OCI-LY7 (cell line): Measurements from ENCODE around the gene METTL21C. TPM values are rescaled to one million over a fixed set of nuclear protein-coding genes. Genes with fewer than 3 reads are reported as not detected.

Source experiments
- BruUV-seq: library from RNA; stranded (reverse); fragments of 400-500 nt; replicated peaks from 2 replicates; lab custom pipeline; 2021; lab: Mats Ljungman, UMichigan
- CTCF ChIA-PET: fragments of 300-600 bp; sonication (Branson Sonifier 250); formaldehyde crosslinking; loops from one replicate; lab custom pipeline; 2022; ENCODE audit warnings: antibody characterized with exemption; ENCODE audit not compliant: unreplicated experiment; lab: Charles Lee
- POLR2A ChIA-PET: fragments of 300-600 bp; sonication (Branson Sonifier 250); formaldehyde crosslinking; loops from one replicate; lab custom pipeline; 2022; ENCODE audit warnings: antibody characterized with exemption; lab: Charles Lee
- DNase-seq: peaks from one replicate; pipeline ENCODE4 v3.0.0-alpha.2; 2015; ENCODE audit warnings: low spot score
- H2AFZ ChIP-seq: fragments of 200-600 bp; sonication (generic), shearing (Covaris generic); 2 replicates; pipeline ENCODE4 v1.6.1; 2014; ENCODE audit warnings: mild to moderate bottlenecking, antibody characterized with exemption, low read length, moderate library complexity
- H3K27ac ChIP-seq: fragments of 200-600 bp; sonication (generic); 2 replicates; pipeline ENCODE4 v1.5.1; 2014; ENCODE audit warnings: mixed run types, low read depth, mild to moderate bottlenecking, moderate library complexity, low read length, inconsistent platforms; ENCODE audit not compliant: poor library complexity, severe bottlenecking
- H3K36me3 ChIP-seq: fragments of 200-600 bp; sonication (generic); 2 replicates; pipeline ENCODE4 v1.6.1; 2014; ENCODE audit warnings: mild to moderate bottlenecking, antibody characterized with exemption, low read length, moderate library complexity, mixed read lengths; ENCODE audit not compliant: insufficient read depth
- H3K4me1 ChIP-seq: fragments of 200-600 bp; sonication (generic); 2 replicates; pipeline ENCODE4 v1.5.1; 2014; ENCODE audit warnings: mild to moderate bottlenecking, low read length; ENCODE audit not compliant: insufficient read depth, poor library complexity, severe bottlenecking
- H3K4me2 ChIP-seq: fragments of 200-600 bp; sonication (generic); 2 replicates; pipeline ENCODE4 v1.6.1; 2014; ENCODE audit warnings: mild to moderate bottlenecking, low read length
- H3K4me3 ChIP-seq: fragments of 200-600 bp; sonication (generic); 2 replicates; pipeline ENCODE4 v1.5.1; 2014; ENCODE audit warnings: mild to moderate bottlenecking, low read depth, low read length; ENCODE audit not compliant: poor library complexity, severe bottlenecking
- H3K79me2 ChIP-seq: fragments of 200-600 bp; sonication (generic); 2 replicates; pipeline ENCODE4 v1.6.1; 2016; ENCODE audit warnings: low read depth, mild to moderate bottlenecking, low read length, moderate library complexity, mixed read lengths; ENCODE audit not compliant: insufficient read depth
- H3K9me2 ChIP-seq: fragments of 200-600 bp; sonication (generic); 2 replicates; pipeline ENCODE4 v1.6.1; 2016; ENCODE audit warnings: mild to moderate bottlenecking, low read length, mixed read lengths; ENCODE audit not compliant: insufficient read depth
- H3K9me3 ChIP-seq: fragments of 200-600 bp; sonication (generic); 2 replicates; pipeline ENCODE4 v1.6.1; 2014; ENCODE audit warnings: mild to moderate bottlenecking, mixed run types, low read length, mixed read lengths
- H4K20me1 ChIP-seq: fragments of 200-600 bp; sonication (generic); 2 replicates; pipeline ENCODE4 v1.6.1; 2014; ENCODE audit warnings: mild to moderate bottlenecking, antibody characterized with exemption, low read length, moderate library complexity, mixed read lengths; ENCODE audit not compliant: insufficient read depth
- CTCF ChIP-seq: fragments of 200-600 bp; sonication (generic); conservative IDR thresholded peaks from 2 replicates; pipeline ENCODE4 v1.5.1; 2014; ENCODE audit warnings: mild to moderate bottlenecking, antibody characterized with exemption, low read length, moderate library complexity, mixed read lengths
- EZH2phosphoT487 ChIP-seq: fragments of 200-600 bp; sonication (generic); IDR thresholded peaks from 2 replicates; pipeline ENCODE4 v1.6.1; 2018; ENCODE audit warnings: low read depth, borderline replicate concordance, mild to moderate bottlenecking, mixed run types, antibody characterized with exemption, low read length, moderate library complexity, mixed read lengths
- intact Hi-C: fragments of 100-400 bp; cut with micrococcal nuclease; formaldehyde crosslinking; loops from one replicate; pipeline ENCODE4 v1.10.0; 2022; ENCODE audit not compliant: unreplicated experiment
- total RNA-seq, 2 experiments: library from RNA; depleted of rRNA in 1 of 2; stranded (reverse); fragments of >200 nt in 1 of 2; shearing (Covaris generic) in 1 of 2; gene quantifications; 2 replicates each; pipeline ENCODE4 v1.2.3, GENCODE V29; 2014 to 2022

METTL21C gene
- total RNA-seq, 2 experiments from 2014 or later, result not detected

- CTCF ChIA-PET, result no interaction called here
- no peak overlapping the region for H3K4me3 ChIP-seq
- TF ChIP-seq CTCF (no peak), EZH2phosphoT487 (no peak)
- H3K4me1 ChIP-seq, result no peaks in the 10 kb centered on the region
- no peaks in the 10 kb centered on the region for H3K9me3 ChIP-seq
- no peak overlapping the region for H3K4me2 ChIP-seq
- DNase-seq, result no peak
- POLR2A ChIA-PET, result interaction anchor here (0.7 kb wide), 2 partner anchors 33 to 773 kb away, joined by 3 read pairs; no protein-coding TSS in a partner anchor
- no peaks in the 10 kb centered on the region for H3K9me2 ChIP-seq
- no peak overlapping the region for H2AFZ ChIP-seq
- no peaks in the 10 kb centered on the region for H3K36me3 ChIP-seq
- H3K27ac ChIP-seq, result no peak overlapping the region
- intact Hi-C loops, result no loop called here
- H4K20me1 ChIP-seq, result no peaks in the 10 kb centered on the region
- H3K79me2 ChIP-seq, result no peaks in the 10 kb centered on the region
- no TSS peak for BruUV-seq
Measured at GRCh38 chr13:102690883-102691282, 4.0 kb downstream of the METTL21C start.

- Histone ChIP-seq H3K36me3 (no peaks in the 10 kb centered on the region), H2AFZ (no peak overlapping the region), H3K9me2 (no peaks in the 10 kb centered on the region), H3K27ac (no peak overlapping the region), H3K4me2 (no peak overlapping the region), H3K4me1 (no peaks in the 10 kb centered on the region), H3K9me3 (no peaks in the 10 kb centered on the region), H4K20me1 (no peaks in the 10 kb centered on the region), H3K4me3 (no peak overlapping the region), H3K79me2 (no peaks in the 10 kb centered on the region)
- DNase-seq, result no peak
- ChIA-PET CTCF (no interaction called here), POLR2A (interaction anchor here (0.6 kb wide), 1 partner anchor 122 kb away, joined by 3 read pairs; no protein-coding TSS in a partner anchor)
- no TSS peak for BruUV-seq
- intact Hi-C loops, result no loop called here
- no peak for TF ChIP-seq EZH2phosphoT487
- no peak for TF ChIP-seq CTCF
Measured at GRCh38 chr13:102688306-102688973, 6.4 kb downstream of the METTL21C start.

GRCh38 chr13:102687520-102687919 lies 7.3 kb downstream of the METTL21C start:
- no peak overlapping the region for H3K27ac ChIP-seq
- no TSS peak for BruUV-seq
- intact Hi-C loops, result no loop called here
- no peak overlapping the region for H3K4me3 ChIP-seq
- H2AFZ ChIP-seq, result no peak overlapping the region
- H3K4me1 ChIP-seq, result no peaks in the 10 kb centered on the region
- CTCF ChIA-PET, result no interaction called here
- POLR2A ChIA-PET, result no interaction called here
- TF ChIP-seq EZH2phosphoT487 (no peak), CTCF (no peak)
- no peak for DNase-seq
- no peaks in the 10 kb centered on the region for H3K9me2 ChIP-seq
- H4K20me1 ChIP-seq, result no peaks in the 10 kb centered on the region
- no peak overlapping the region for H3K4me2 ChIP-seq
- H3K79me2 ChIP-seq, result no peaks in the 10 kb centered on the region
- H3K9me3 ChIP-seq, result no peaks in the 10 kb centered on the region
- no peaks in the 10 kb centered on the region for H3K36me3 ChIP-seq
